ENCODE measurements around the gene NLN.

NLN gene

DNA sequence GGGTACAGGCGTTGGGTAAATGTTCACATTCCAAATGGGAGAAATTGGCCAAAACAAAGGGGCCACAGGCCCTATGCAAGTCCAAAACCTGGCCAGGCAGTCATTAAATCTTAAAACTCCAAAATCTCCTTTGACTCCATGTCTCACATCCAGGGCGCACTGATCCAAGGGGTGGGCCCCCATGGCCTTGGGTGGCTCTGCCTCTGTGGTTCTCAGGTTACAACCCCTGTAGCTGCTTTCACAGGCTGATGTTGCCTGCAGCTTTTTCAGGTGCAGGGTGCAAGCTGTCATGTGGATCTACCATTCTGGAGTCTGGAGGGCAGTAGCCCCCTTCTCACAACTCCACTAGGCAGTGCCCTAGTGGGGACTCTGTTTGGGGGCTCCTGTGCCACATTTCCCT is 44.8 kb downstream of the NLN start:
- TF ChIP-seq POLR2AphosphoS5 (IDR thresholded peaks at IDR 0.05; ENCODE audit: low read depth) (no peak), GABPA (IDR thresholded peaks at IDR 0.05; ENCODE audit: low read depth) (no peak), SPI1 (IDR thresholded peaks at IDR 0.05; ENCODE audit: borderline replicate concordance, low read depth) (no peak)
- TF ChIP-seq, protein P1, sequence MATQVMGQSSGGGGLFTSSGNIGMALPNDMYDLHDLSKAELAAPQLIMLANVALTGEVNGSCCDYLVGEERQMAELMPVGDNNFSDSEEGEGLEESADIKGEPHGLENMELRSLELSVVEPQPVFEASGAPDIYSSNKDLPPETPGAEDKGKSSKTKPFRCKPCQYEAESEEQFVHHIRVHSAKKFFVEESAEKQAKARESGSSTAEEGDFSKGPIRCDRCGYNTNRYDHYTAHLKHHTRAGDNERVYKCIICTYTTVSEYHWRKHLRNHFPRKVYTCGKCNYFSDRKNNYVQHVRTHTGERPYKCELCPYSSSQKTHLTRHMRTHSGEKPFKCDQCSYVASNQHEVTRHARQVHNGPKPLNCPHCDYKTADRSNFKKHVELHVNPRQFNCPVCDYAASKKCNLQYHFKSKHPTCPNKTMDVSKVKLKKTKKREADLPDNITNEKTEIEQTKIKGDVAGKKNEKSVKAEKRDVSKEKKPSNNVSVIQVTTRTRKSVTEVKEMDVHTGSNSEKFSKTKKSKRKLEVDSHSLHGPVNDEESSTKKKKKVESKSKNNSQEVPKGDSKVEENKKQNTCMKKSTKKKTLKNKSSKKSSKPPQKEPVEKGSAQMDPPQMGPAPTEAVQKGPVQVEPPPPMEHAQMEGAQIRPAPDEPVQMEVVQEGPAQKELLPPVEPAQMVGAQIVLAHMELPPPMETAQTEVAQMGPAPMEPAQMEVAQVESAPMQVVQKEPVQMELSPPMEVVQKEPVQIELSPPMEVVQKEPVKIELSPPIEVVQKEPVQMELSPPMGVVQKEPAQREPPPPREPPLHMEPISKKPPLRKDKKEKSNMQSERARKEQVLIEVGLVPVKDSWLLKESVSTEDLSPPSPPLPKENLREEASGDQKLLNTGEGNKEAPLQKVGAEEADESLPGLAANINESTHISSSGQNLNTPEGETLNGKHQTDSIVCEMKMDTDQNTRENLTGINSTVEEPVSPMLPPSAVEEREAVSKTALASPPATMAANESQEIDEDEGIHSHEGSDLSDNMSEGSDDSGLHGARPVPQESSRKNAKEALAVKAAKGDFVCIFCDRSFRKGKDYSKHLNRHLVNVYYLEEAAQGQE (IDR thresholded peaks at IDR 0.05; ENCODE audit: insufficient replicate concordance, low read depth): no peak
- TF ChIP-seq, protein P2, sequence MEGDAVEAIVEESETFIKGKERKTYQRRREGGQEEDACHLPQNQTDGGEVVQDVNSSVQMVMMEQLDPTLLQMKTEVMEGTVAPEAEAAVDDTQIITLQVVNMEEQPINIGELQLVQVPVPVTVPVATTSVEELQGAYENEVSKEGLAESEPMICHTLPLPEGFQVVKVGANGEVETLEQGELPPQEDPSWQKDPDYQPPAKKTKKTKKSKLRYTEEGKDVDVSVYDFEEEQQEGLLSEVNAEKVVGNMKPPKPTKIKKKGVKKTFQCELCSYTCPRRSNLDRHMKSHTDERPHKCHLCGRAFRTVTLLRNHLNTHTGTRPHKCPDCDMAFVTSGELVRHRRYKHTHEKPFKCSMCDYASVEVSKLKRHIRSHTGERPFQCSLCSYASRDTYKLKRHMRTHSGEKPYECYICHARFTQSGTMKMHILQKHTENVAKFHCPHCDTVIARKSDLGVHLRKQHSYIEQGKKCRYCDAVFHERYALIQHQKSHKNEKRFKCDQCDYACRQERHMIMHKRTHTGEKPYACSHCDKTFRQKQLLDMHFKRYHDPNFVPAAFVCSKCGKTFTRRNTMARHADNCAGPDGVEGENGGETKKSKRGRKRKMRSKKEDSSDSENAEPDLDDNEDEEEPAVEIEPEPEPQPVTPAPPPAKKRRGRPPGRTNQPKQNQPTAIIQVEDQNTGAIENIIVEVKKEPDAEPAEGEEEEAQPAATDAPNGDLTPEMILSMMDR (IDR thresholded peaks at IDR 0.05; ENCODE audit: insufficient read depth, low read length): no peak
- H3K27me3 ChIP-seq (ENCODE audit: insufficient read depth, poor library complexity, severe bottlenecking): no peaks in the 10 kb centered on the region
- DNase-seq (ENCODE audit: low read depth in 1 of 2, low spot score in 1 of 2): no peak
- no peak overlapping the region for H3K4me3 ChIP-seq (replicated peaks; ENCODE audit: insufficient read depth, low read length)
- H3K27ac ChIP-seq (replicated peaks): no peak overlapping the region

DNA sequence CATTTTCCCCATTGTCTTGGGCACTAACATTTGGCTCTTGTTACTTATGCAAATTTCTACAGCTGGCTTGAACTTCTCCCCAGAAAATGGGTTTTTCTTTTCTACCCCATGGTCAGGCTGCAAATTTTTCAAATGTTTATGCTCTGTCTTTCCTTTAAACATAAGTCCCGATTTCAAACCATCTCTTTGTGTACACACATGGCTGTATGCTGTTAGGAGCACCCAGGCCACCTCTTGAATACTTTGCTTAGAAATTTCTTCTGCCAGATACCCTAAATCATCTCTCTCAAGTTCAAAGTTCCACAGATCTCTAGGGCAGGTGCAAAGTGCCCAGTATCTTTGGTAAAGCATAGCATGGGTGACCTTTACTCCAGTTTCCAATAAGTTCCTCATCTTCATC is 45.6 kb downstream of the NLN start:
- no peak for DNase-seq (ENCODE audit: low read depth in 1 of 2, low spot score in 1 of 2)
- Histone ChIP-seq H3K27me3 (ENCODE audit: insufficient read depth, poor library complexity, severe bottlenecking) (no peaks in the 10 kb centered on the region), H3K4me3 (replicated peaks; ENCODE audit: insufficient read depth, low read length) (no peak overlapping the region), H3K27ac (replicated peaks) (no peak overlapping the region)
- no peak for TF ChIP-seq POLR2AphosphoS5 (IDR thresholded peaks at IDR 0.05; ENCODE audit: low read depth)
- no peak for TF ChIP-seq SPI1 (IDR thresholded peaks at IDR 0.05; ENCODE audit: borderline replicate concordance, low read depth)
- TF ChIP-seq, protein P1 (IDR thresholded peaks at IDR 0.05; ENCODE audit: insufficient replicate concordance, low read depth): no peak
- TF ChIP-seq, protein P2 (IDR thresholded peaks at IDR 0.05; ENCODE audit: insufficient read depth, low read length): no peak
- no peak for TF ChIP-seq GABPA (IDR thresholded peaks at IDR 0.05; ENCODE audit: low read depth)

DNA sequence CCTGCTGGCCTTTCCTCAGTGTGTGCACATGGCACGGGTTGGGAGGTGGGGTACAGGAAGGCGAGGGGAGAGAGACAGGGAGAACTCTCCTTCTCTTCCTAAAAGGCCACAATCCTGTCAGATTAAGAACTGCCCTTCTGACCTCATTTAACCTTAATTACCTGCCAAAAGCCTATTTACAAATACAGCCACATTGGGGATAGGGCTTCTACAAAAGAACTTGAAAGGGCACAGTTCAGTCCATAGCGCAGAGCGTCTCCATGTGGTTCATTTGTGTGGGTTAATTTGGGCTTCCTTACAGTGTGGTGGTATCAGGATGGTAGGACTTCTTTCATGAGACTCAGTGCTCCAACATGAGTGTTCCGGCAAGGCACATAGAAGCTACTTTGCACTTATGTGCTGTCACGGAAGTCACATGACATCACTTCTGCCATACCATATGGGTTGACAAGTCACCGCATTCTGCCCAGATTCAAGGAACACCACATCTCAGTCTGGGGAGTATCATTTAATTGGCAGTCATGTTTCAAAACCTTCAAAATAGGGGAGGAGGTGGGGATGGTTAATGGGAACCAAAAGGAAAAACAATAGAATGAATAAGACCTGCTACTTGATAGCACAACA is 46.8 kb downstream of the NLN start:
- no peaks in the 10 kb centered on the region for H3K27me3 ChIP-seq (ENCODE audit: insufficient read depth, poor library complexity, severe bottlenecking)
- TF ChIP-seq GABPA (IDR thresholded peaks at IDR 0.05; ENCODE audit: low read depth) (no peak), SPI1 (IDR thresholded peaks at IDR 0.05; ENCODE audit: borderline replicate concordance, low read depth) (no peak), POLR2AphosphoS5 (IDR thresholded peaks at IDR 0.05; ENCODE audit: low read depth) (no peak)
- TF ChIP-seq, protein P2 (IDR thresholded peaks at IDR 0.05; ENCODE audit: insufficient read depth, low read length): no peak
- TF ChIP-seq, protein P1 (IDR thresholded peaks at IDR 0.05; ENCODE audit: insufficient replicate concordance, low read depth): no peak
- no peak overlapping the region for H3K27ac ChIP-seq (replicated peaks)
- no peak overlapping the region for H3K4me3 ChIP-seq (replicated peaks; ENCODE audit: insufficient read depth, low read length)
- DNase-seq (ENCODE audit: low read depth in 1 of 2, low spot score in 1 of 2): no peak

Measured in HL-60 (cell line).